ENCODE results near the gene AACS.

DNA sequence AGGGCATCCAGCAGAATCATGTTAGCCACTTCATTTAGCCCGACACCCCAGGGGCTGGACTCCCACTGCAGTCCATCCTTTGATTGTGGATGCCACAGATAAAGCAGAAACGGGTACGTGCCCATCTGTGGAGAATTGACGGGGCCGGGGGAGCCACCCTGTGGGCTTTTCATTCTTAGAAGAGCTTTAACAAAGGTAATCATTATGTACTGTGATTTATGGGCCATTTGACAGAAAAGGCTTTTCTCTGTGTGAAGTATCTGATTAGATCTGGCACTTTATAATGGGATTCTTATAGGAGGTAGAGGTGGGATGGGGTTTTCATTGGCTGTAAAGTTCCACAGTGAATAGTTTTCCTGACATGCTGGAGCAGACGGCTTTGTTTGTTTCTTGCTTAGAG is 40.4 kb downstream of the AACS start:
- TF ChIP-seq, protein P1, sequence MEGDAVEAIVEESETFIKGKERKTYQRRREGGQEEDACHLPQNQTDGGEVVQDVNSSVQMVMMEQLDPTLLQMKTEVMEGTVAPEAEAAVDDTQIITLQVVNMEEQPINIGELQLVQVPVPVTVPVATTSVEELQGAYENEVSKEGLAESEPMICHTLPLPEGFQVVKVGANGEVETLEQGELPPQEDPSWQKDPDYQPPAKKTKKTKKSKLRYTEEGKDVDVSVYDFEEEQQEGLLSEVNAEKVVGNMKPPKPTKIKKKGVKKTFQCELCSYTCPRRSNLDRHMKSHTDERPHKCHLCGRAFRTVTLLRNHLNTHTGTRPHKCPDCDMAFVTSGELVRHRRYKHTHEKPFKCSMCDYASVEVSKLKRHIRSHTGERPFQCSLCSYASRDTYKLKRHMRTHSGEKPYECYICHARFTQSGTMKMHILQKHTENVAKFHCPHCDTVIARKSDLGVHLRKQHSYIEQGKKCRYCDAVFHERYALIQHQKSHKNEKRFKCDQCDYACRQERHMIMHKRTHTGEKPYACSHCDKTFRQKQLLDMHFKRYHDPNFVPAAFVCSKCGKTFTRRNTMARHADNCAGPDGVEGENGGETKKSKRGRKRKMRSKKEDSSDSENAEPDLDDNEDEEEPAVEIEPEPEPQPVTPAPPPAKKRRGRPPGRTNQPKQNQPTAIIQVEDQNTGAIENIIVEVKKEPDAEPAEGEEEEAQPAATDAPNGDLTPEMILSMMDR (optimal IDR thresholded peaks at IDR 0.05 in 1 of 3, IDR thresholded peaks at IDR 0.05 in 1 of 3, conservative IDR thresholded peaks at IDR 0.05 in 1 of 3; ENCODE audit: extremely low read depth in 1 of 3, insufficient read depth in 2 of 3, low read length in 3 of 3) = no peak
- no peak for TF ChIP-seq EZH2 (IDR thresholded peaks at IDR 0.05; ENCODE audit: low read length)
